ENCODE data around the gene RNF6. TPM values are rescaled to one million over a fixed set of nuclear protein-coding genes. Genes with fewer than 3 reads are reported as not detected.
A peak's percentile ranks its signal among the peaks of the same experiment; 100 is the strongest.

Gene RNF6
- total RNA-seq, 6 experiments from 2014 or later = 8.2 to 17.3 (median 11.3) TPM

- 83% methylated on average over 2 of the region's 2 CpGs for WGBS (ENCODE audit: insufficient coverage, low coverage, low lambda C conversion rate, missing lambda C conversion rate)
- Histone ChIP-seq H3K9me3 (no peaks in the 10 kb centered on the region), H3K27ac (no peak overlapping the region), H3K4me1 (peaks cover 0 to 8% (median 4%) of the 10 kb centered on the region in 4 donors), H3K36me3 (peaks cover 7 to 79% (median 44%) of the 10 kb centered on the region in 4 donors), H3K27me3 (no peaks in the 10 kb centered on the region), H3K4me3 (no peak overlapping the region)
- DNase-seq (no peak), ATAC-seq (no peak)
- no peak for TF ChIP-seq POLR2A (IDR thresholded peaks at IDR 0.05)
- TF ChIP-seq, protein P1, sequence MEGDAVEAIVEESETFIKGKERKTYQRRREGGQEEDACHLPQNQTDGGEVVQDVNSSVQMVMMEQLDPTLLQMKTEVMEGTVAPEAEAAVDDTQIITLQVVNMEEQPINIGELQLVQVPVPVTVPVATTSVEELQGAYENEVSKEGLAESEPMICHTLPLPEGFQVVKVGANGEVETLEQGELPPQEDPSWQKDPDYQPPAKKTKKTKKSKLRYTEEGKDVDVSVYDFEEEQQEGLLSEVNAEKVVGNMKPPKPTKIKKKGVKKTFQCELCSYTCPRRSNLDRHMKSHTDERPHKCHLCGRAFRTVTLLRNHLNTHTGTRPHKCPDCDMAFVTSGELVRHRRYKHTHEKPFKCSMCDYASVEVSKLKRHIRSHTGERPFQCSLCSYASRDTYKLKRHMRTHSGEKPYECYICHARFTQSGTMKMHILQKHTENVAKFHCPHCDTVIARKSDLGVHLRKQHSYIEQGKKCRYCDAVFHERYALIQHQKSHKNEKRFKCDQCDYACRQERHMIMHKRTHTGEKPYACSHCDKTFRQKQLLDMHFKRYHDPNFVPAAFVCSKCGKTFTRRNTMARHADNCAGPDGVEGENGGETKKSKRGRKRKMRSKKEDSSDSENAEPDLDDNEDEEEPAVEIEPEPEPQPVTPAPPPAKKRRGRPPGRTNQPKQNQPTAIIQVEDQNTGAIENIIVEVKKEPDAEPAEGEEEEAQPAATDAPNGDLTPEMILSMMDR (IDR thresholded peaks at IDR 0.05) = no peak
- intact Hi-C loops (cut with DNase I) = no loop called here
These were observed 6.1 kb downstream of the RNF6 start for GRCh38 chr13:26216042-26216441.

- TF ChIP-seq, protein P1 (IDR thresholded peaks at IDR 0.05) = no peak
- no peak for TF ChIP-seq POLR2A (IDR thresholded peaks at IDR 0.05)
- intact Hi-C loops (cut with DNase I) = no loop called here
- DNase-seq (no peak), ATAC-seq (no peak)
- Histone ChIP-seq H3K36me3 (peaks cover 7 to 75% (median 41%) of the 10 kb centered on the region in 4 donors), H3K27ac (no peak overlapping the region), H3K9me3 (no peaks in the 10 kb centered on the region), H3K4me3 (no peak overlapping the region), H3K4me1 (no peaks in the 10 kb centered on the region), H3K27me3 (no peaks in the 10 kb centered on the region)
- WGBS (ENCODE audit: insufficient coverage, low coverage, low lambda C conversion rate, missing lambda C conversion rate) = 92% methylated on average over 6 of the region's 6 CpGs
These were observed 8.1 kb downstream of the RNF6 start for GRCh38 chr13:26213982-26214381.

DNA sequence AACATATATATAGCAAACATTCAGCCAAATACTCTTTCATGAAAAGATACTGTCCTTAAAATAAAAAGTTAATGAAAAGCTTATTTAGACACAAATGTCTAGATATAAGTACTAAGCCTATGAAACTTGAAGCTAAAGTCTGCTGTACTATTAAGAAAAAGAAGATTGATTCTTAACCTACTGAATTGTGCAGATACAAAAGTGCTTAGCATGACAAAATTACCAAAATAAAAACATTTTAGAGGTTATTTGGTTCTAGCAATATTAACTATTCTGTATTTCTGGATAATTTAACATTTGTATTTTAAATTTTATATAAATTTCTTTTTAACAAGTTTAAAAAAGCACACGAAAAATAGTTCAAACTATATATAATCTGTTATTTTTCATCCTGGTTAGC is 8.8 kb downstream of the RNF6 start:
- Histone ChIP-seq H3K27ac (no peak overlapping the region), H3K27me3 (no peaks in the 10 kb centered on the region), H3K4me3 (no peak overlapping the region), H3K4me1 (no peaks in the 10 kb centered on the region), H3K36me3 (peaks cover 7 to 70% (median 39%) of the 10 kb centered on the region in 4 donors), H3K9me3 (no peaks in the 10 kb centered on the region)
- 86% methylated on average over 1 of the region's 1 CpG for WGBS (ENCODE audit: insufficient coverage, low coverage, low lambda C conversion rate, missing lambda C conversion rate)
- TF ChIP-seq, protein P1 (IDR thresholded peaks at IDR 0.05) = no peak
- no peak for TF ChIP-seq POLR2A (IDR thresholded peaks at IDR 0.05)
- DNase-seq = no peak
- no peak for ATAC-seq
- intact Hi-C loops (cut with DNase I) = no loop called here

DNA sequence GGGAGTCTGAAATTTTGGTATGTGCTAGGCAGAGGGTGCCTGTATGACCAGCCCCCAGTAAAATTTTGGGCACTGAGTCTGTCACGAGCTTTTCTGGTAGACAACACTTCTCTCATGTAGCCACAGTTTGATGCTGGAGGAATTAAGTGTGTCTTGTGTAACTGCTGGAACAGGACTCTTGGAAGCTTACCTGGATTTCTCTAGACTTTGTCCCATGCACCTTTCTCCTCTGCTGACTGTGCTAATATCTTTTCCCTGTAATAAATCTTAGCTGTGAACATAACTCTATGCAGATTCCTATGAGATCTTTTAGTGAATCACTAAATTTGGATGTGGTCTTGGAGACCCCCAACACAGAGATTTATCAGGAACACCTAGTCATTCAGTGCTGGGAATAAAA is 13.8 kb downstream of the RNF6 start:
- Histone ChIP-seq H3K27me3 (no peaks in the 10 kb centered on the region), H3K27ac (no peak overlapping the region), H3K36me3 (peaks cover 0 to 32% (median 5%) of the 10 kb centered on the region in 4 donors), H3K4me1 (no peaks in the 10 kb centered on the region), H3K4me3 (no peak overlapping the region), H3K9me3 (no peaks in the 10 kb centered on the region)
- no peak for DNase-seq
- intact Hi-C loops (cut with DNase I) = no loop called here
- TF ChIP-seq, protein P1 (IDR thresholded peaks at IDR 0.05) = no peak
- TF ChIP-seq POLR2A (IDR thresholded peaks at IDR 0.05) = no peak
- ATAC-seq = peak in 1 of 4 donors; percentile 23
- no CpG with 5 or more reads among the region's 1 CpG for WGBS (ENCODE audit: insufficient coverage, low coverage, low lambda C conversion rate, missing lambda C conversion rate)

All from right lobe of liver (tissue), 6 donors.